ENCODE measurements around the gene C11orf21. TPM values are rescaled to one million over a fixed set of nuclear protein-coding genes. Genes with fewer than 3 reads are reported as not detected.

C11orf21 gene
- polyA plus RNA-seq, 1 donor (not counting 4 experiments of a cell fraction or from before 2014, with no cell fraction given) = not detected

DNA sequence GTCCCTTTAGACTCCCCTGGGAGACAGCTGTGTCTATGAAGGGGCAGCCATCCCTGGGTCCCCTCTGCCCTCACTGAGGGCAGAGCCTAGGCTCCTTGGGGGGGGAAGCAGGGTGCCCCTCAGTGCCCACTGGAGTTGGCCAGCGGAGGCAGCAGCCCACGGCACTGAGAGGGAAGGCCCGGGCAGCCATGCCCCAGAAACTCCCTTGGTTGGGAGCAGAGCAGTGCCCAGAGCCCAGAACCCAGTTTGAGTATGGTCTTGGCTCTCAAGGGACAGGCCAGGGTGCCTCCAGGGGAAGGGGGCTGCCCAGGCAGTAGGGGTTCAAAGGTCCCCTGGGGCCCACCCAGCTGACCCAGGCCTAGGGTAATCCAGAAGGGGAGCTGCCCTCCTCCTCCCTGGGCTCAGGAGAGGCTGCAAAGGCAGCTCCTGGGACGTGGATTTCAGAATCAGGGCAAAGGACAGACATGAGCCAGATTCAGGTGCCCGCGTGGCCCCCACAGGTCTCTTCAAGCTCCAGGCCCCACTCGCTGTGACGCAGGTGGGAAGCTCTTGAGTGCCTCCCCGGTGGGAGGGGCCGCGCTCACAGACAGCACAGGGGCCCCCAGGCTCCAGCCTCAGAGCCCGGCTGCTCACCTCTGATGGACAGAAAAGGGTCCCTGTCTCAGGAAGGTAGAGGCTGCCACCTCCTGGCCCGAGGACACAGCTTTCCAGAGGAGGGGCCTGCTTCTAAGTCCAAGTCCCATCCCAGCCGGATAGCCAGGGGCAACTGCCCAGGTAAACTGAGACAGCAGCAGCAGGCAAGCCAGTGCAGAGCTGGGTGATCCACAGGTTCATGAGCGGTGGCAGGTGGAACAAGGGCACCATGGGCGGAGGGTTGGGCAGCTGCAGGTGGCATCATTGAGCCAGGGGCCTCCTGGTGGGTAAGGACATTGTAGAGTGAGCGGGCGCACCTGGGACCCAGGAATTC, 2.6 kb downstream of the C11orf21 start:
- Histone ChIP-seq H3K79me2 (ENCODE audit: control insufficient read depth, insufficient read depth, low read length) (no peaks in the 10 kb centered on the region), H3K9me1 (ENCODE audit: control insufficient read depth, extremely low read depth, insufficient read depth, low read length) (no peaks in the 10 kb centered on the region), H2AFZ (ENCODE audit: control insufficient read depth, low read length) (no peak overlapping the region), H3K27ac (ENCODE audit: control insufficient read depth, insufficient read depth, low read length) (no peak overlapping the region), H3K36me3 (ENCODE audit: control insufficient read depth in 2 of 2, extremely low read depth in 1 of 2, insufficient read depth in 2 of 2, low read length in 2 of 2) (no peaks in the 10 kb centered on the region), H3K4me1 (ENCODE audit: control insufficient read depth, extremely low read depth, insufficient read depth, low read length) (no peaks in the 10 kb centered on the region), H3K4me3 (ENCODE audit: control insufficient read depth in 2 of 3, extremely low read depth in 1 of 3, insufficient read depth in 2 of 3, low read depth in 1 of 3, low read length in 3 of 3) (no peak overlapping the region), H3K9ac (ENCODE audit: control insufficient read depth, extremely low read depth, insufficient read depth, low read length) (no peak overlapping the region), H4K20me1 (ENCODE audit: control insufficient read depth, extremely low read depth, insufficient read depth, low read length) (no peaks in the 10 kb centered on the region), H3K27me3 (ENCODE audit: control insufficient read depth, extremely low read depth, insufficient read depth, low read length) (peaks cover 11% of the 10 kb centered on the region), H3K4me2 (ENCODE audit: control insufficient read depth, extremely low read depth, insufficient read depth, low read depth, low read length) (no peak overlapping the region), H3K9me3 (ENCODE audit: control insufficient read depth, low read depth, low read length) (no peaks in the 10 kb centered on the region)
- DNase-seq (ENCODE audit: low read depth, low spot score) = peak; percentile 4
- dilution Hi-C loops (cut with MboI; ENCODE audit: extremely low pct_ligation_motif_present, low sequenced_read_pairs) = no loop called here
- no peak for FAIRE-seq
- TF ChIP-seq, protein P1, sequence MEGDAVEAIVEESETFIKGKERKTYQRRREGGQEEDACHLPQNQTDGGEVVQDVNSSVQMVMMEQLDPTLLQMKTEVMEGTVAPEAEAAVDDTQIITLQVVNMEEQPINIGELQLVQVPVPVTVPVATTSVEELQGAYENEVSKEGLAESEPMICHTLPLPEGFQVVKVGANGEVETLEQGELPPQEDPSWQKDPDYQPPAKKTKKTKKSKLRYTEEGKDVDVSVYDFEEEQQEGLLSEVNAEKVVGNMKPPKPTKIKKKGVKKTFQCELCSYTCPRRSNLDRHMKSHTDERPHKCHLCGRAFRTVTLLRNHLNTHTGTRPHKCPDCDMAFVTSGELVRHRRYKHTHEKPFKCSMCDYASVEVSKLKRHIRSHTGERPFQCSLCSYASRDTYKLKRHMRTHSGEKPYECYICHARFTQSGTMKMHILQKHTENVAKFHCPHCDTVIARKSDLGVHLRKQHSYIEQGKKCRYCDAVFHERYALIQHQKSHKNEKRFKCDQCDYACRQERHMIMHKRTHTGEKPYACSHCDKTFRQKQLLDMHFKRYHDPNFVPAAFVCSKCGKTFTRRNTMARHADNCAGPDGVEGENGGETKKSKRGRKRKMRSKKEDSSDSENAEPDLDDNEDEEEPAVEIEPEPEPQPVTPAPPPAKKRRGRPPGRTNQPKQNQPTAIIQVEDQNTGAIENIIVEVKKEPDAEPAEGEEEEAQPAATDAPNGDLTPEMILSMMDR (optimal IDR thresholded peaks at IDR 0.05 in 1 of 3, IDR thresholded peaks at IDR 0.05 in 1 of 3, conservative IDR thresholded peaks at IDR 0.05 in 1 of 3; ENCODE audit: extremely low read depth in 1 of 3, insufficient read depth in 2 of 3, low read length in 3 of 3) = peak; percentile 43 to 82 (median 73)
- TF ChIP-seq EZH2 (IDR thresholded peaks at IDR 0.05; ENCODE audit: low read length) = no peak

DNA sequence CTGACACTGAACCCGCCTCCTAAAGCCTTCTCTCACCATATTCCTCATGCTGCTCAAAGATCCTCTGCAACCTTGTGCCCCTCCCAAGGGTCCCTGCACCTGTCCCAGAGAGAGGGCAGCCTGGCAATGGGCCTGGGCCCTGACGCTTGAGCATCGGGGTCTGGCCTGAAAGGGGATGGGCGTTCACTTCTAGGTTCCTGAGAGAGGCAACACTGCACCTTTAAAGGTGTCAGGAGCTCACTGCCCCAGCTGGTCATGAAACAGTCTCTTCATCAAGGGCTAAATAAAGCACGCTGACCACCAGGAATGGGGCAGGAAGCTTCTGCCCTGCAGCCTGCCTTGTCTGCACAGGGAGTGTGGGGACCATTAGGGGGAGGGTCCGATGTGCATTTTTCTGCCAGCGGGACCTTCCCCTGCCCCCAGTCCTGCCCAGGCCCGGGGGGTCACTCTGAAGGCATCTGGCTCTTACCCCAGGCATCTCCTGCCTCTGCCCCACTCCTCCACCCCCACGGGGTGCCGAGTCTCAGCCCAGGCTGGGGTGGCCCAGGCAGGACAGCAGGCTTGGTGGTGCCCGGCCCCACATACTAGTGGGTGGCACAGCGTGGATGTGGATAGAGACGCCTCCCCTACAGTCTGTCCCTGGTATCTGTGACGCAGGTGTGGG, 3.5 kb downstream of the C11orf21 start:
- Histone ChIP-seq H3K79me2 (ENCODE audit: control insufficient read depth, insufficient read depth, low read length) (no peaks in the 10 kb centered on the region), H4K20me1 (ENCODE audit: control insufficient read depth, extremely low read depth, insufficient read depth, low read length) (no peaks in the 10 kb centered on the region), H3K9ac (ENCODE audit: control insufficient read depth, extremely low read depth, insufficient read depth, low read length) (no peak overlapping the region), H3K9me1 (ENCODE audit: control insufficient read depth, extremely low read depth, insufficient read depth, low read length) (no peaks in the 10 kb centered on the region), H2AFZ (ENCODE audit: control insufficient read depth, low read length) (no peak overlapping the region), H3K36me3 (ENCODE audit: control insufficient read depth in 2 of 2, extremely low read depth in 1 of 2, insufficient read depth in 2 of 2, low read length in 2 of 2) (no peaks in the 10 kb centered on the region), H3K27me3 (ENCODE audit: control insufficient read depth, extremely low read depth, insufficient read depth, low read length) (peaks cover 11% of the 10 kb centered on the region), H3K9me3 (ENCODE audit: control insufficient read depth, low read depth, low read length) (no peaks in the 10 kb centered on the region), H3K4me3 (ENCODE audit: control insufficient read depth in 2 of 3, extremely low read depth in 1 of 3, insufficient read depth in 2 of 3, low read depth in 1 of 3, low read length in 3 of 3) (no peak overlapping the region), H3K27ac (ENCODE audit: control insufficient read depth, insufficient read depth, low read length) (no peak overlapping the region), H3K4me2 (ENCODE audit: control insufficient read depth, extremely low read depth, insufficient read depth, low read depth, low read length) (no peak overlapping the region), H3K4me1 (ENCODE audit: control insufficient read depth, extremely low read depth, insufficient read depth, low read length) (no peaks in the 10 kb centered on the region)
- TF ChIP-seq, protein P1 (optimal IDR thresholded peaks at IDR 0.05 in 1 of 3, IDR thresholded peaks at IDR 0.05 in 1 of 3, conservative IDR thresholded peaks at IDR 0.05 in 1 of 3; ENCODE audit: extremely low read depth in 1 of 3, insufficient read depth in 2 of 3, low read length in 3 of 3) = no peak
- no peak for TF ChIP-seq EZH2 (IDR thresholded peaks at IDR 0.05; ENCODE audit: low read length)
- DNase-seq (ENCODE audit: low read depth, low spot score) (no peak), FAIRE-seq (no peak)
- dilution Hi-C loops (cut with MboI; ENCODE audit: extremely low pct_ligation_motif_present, low sequenced_read_pairs) = no loop called here
